ENCODE results near the gene SEC14L2. TPM values are rescaled to one million over a fixed set of nuclear protein-coding genes. Genes with fewer than 3 reads are reported as not detected.

Gene SEC14L2
- total RNA-seq, 1 experiment from 2014 or later, result 3.9 TPM

- TF ChIP-seq, protein P1, sequence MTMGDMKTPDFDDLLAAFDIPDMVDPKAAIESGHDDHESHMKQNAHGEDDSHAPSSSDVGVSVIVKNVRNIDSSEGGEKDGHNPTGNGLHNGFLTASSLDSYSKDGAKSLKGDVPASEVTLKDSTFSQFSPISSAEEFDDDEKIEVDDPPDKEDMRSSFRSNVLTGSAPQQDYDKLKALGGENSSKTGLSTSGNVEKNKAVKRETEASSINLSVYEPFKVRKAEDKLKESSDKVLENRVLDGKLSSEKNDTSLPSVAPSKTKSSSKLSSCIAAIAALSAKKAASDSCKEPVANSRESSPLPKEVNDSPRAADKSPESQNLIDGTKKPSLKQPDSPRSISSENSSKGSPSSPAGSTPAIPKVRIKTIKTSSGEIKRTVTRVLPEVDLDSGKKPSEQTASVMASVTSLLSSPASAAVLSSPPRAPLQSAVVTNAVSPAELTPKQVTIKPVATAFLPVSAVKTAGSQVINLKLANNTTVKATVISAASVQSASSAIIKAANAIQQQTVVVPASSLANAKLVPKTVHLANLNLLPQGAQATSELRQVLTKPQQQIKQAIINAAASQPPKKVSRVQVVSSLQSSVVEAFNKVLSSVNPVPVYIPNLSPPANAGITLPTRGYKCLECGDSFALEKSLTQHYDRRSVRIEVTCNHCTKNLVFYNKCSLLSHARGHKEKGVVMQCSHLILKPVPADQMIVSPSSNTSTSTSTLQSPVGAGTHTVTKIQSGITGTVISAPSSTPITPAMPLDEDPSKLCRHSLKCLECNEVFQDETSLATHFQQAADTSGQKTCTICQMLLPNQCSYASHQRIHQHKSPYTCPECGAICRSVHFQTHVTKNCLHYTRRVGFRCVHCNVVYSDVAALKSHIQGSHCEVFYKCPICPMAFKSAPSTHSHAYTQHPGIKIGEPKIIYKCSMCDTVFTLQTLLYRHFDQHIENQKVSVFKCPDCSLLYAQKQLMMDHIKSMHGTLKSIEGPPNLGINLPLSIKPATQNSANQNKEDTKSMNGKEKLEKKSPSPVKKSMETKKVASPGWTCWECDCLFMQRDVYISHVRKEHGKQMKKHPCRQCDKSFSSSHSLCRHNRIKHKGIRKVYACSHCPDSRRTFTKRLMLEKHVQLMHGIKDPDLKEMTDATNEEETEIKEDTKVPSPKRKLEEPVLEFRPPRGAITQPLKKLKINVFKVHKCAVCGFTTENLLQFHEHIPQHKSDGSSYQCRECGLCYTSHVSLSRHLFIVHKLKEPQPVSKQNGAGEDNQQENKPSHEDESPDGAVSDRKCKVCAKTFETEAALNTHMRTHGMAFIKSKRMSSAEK (CRISPR knock-in tag; IDR thresholded peaks at IDR 0.05; ENCODE audit: borderline replicate concordance), result no peak
- TF ChIP-seq ETV6 (CRISPR knock-in tag; IDR thresholded peaks at IDR 0.05) (no peak), PRRX2 (CRISPR knock-in tag; IDR thresholded peaks at IDR 0.05) (no peak), ZNF416 (CRISPR knock-in tag; IDR thresholded peaks at IDR 0.05) (no peak), ESRRA (CRISPR knock-in tag; IDR thresholded peaks at IDR 0.05; ENCODE audit: borderline replicate concordance) (no peak), SP1 (CRISPR knock-in tag; conservative IDR thresholded peaks at IDR 0.05) (no peak), SMAD3 (CRISPR knock-in tag; IDR thresholded peaks at IDR 0.05; ENCODE audit: borderline replicate concordance) (no peak), GTF2I (CRISPR knock-in tag; conservative IDR thresholded peaks at IDR 0.05) (no peak)
- TF ChIP-seq, protein P2, sequence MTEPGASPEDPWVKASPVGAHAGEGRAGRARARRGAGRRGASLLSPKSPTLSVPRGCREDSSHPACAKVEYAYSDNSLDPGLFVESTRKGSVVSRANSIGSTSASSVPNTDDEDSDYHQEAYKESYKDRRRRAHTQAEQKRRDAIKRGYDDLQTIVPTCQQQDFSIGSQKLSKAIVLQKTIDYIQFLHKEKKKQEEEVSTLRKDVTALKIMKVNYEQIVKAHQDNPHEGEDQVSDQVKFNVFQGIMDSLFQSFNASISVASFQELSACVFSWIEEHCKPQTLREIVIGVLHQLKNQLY (CRISPR knock-in tag; IDR thresholded peaks at IDR 0.05), result no peak
Measured at GRCh38 chr22:30382340-30382739, 14.5 kb upstream of the SEC14L2 start (continued).

DNA sequence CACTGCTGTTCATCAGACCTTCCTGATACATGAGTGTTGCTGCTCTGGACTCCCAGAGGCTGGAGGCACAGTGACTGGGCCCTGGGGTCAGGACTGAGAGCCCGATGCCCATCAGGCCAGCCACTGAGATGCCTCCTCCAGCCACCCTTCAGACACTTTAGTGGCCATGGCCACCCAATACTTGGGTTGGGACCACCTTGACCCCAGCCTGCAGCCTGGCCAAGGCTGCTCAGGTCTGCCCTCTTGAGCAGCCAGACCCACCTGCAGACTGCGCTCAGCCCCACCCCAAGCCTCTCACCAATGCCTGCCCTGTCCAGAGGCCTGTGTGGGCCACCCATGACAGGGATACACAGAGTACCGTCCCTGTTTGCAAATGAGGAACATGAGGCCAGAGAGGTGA, 13.8 kb upstream of the SEC14L2 start:
- Mint-ChIP-seq H3K4me1 (peaks cover 7% of the 10 kb centered on the region), H3K4me3 (no peak overlapping the region), H3K27me3 (ENCODE audit: low read depth) (no peaks in the 10 kb centered on the region), H3K9me3 (no peaks in the 10 kb centered on the region), H3K27ac (no peak overlapping the region), H3K36me3 (peaks cover 7% of the 10 kb centered on the region)
- ATAC-seq (no peak), DNase-seq (ENCODE audit: low spot score) (no peak)
- TF ChIP-seq STAT6 (CRISPR knock-in tag; conservative IDR thresholded peaks at IDR 0.05; ENCODE audit: low read depth) (no peak), PRRX2 (CRISPR knock-in tag; IDR thresholded peaks at IDR 0.05) (no peak), CDX4 (CRISPR knock-in tag; IDR thresholded peaks at IDR 0.05; ENCODE audit: borderline replicate concordance) (no peak)
- TF ChIP-seq, protein P3, sequence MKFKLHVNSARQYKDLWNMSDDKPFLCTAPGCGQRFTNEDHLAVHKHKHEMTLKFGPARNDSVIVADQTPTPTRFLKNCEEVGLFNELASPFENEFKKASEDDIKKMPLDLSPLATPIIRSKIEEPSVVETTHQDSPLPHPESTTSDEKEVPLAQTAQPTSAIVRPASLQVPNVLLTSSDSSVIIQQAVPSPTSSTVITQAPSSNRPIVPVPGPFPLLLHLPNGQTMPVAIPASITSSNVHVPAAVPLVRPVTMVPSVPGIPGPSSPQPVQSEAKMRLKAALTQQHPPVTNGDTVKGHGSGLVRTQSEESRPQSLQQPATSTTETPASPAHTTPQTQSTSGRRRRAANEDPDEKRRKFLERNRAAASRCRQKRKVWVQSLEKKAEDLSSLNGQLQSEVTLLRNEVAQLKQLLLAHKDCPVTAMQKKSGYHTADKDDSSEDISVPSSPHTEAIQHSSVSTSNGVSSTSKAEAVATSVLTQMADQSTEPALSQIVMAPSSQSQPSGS (CRISPR knock-in tag; IDR thresholded peaks at IDR 0.05; ENCODE audit: borderline replicate concordance, low read depth), result no peak
- TF ChIP-seq, protein P2 (CRISPR knock-in tag; IDR thresholded peaks at IDR 0.05), result no peak
- TF ChIP-seq, protein P4, sequence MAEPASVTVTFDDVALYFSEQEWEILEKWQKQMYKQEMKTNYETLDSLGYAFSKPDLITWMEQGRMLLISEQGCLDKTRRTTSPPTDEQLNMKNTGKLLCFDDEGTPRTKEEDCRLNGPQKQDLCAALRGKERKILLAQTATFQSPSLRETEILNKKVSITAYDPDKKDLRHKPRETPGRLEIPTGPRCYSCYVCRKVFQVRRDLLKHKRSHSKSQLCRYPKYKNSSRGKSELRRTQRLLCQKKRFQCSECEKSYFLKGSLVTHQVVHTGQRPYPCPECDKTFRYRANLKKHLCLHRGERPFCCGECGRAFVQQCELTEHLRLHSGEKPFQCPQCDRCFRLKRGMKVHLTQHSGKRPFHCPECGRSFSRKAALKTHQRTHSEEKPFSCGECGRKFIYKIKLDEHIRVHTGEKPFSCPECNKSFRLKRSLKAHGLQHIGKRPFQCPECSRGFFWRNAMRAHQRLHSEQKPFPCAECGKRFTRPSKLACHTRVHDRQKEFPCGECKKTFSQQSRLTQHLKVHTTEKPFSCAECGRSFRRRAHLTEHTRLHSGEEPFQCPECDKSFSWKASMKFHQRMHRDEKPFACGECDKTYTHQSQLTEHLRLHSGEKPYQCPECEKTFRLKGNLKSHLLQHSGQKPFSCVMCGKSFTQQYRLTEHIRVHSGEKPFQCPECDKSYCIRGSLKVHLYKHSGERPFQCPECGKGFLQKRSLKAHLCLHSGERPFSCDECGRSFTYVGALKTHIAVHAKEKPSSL (CRISPR knock-in tag; conservative IDR thresholded peaks at IDR 0.05), result no peak
- TF ChIP-seq, protein P5, sequence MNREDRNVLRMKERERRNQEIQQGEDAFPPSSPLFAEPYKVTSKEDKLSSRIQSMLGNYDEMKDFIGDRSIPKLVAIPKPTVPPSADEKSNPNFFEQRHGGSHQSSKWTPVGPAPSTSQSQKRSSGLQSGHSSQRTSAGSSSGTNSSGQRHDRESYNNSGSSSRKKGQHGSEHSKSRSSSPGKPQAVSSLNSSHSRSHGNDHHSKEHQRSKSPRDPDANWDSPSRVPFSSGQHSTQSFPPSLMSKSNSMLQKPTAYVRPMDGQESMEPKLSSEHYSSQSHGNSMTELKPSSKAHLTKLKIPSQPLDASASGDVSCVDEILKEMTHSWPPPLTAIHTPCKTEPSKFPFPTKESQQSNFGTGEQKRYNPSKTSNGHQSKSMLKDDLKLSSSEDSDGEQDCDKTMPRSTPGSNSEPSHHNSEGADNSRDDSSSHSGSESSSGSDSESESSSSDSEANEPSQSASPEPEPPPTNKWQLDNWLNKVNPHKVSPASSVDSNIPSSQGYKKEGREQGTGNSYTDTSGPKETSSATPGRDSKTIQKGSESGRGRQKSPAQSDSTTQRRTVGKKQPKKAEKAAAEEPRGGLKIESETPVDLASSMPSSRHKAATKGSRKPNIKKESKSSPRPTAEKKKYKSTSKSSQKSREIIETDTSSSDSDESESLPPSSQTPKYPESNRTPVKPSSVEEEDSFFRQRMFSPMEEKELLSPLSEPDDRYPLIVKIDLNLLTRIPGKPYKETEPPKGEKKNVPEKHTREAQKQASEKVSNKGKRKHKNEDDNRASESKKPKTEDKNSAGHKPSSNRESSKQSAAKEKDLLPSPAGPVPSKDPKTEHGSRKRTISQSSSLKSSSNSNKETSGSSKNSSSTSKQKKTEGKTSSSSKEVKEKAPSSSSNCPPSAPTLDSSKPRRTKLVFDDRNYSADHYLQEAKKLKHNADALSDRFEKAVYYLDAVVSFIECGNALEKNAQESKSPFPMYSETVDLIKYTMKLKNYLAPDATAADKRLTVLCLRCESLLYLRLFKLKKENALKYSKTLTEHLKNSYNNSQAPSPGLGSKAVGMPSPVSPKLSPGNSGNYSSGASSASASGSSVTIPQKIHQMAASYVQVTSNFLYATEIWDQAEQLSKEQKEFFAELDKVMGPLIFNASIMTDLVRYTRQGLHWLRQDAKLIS (CRISPR knock-in tag; IDR thresholded peaks at IDR 0.05; ENCODE audit: borderline replicate concordance), result no peak
- ChIA-PET POLR2A (no interaction called here), CTCF (interaction anchor here (0.9 to 2.0 kb wide), 4 partner anchors 8 to 95 kb away, joined by 3 to 6 read pairs (median 4); partner anchors contain the start of gene MTFP1)
